Suprapubic skin (tissue), 3 donors: Measurements from ENCODE around the gene ABCA8.

Experiments
- EP300 ChIP-seq: sonication (generic); formaldehyde crosslinking; IDR thresholded peaks from one replicate; pipeline ENCODE4 v1.6.1; 2017; ENCODE audit warnings: antibody characterized with exemption
- POLR2A ChIP-seq, 2 donors: fragments of 450-650 bp; IDR thresholded peaks; one replicate each; pipeline ENCODE4 v1.6.1; 2017; ENCODE audit warnings: antibody characterized with exemption in 2 of 2, mild to moderate bottlenecking in 2 of 2, moderate library complexity in 2 of 2
- TF ChIP-seq, protein P1 (sequence below), 2 donors: fragments of 200-600 bp in 1 of 2; fragments of 450-650 bp in 1 of 2; sonication (generic) in 1 of 2; IDR thresholded peaks; one replicate each; pipeline ENCODE4 v1.5.1; 2016 to 2019; ENCODE audit warnings: antibody characterized with exemption in 2 of 2, mild to moderate bottlenecking in 1 of 2, moderate library complexity in 1 of 2

DNA sequence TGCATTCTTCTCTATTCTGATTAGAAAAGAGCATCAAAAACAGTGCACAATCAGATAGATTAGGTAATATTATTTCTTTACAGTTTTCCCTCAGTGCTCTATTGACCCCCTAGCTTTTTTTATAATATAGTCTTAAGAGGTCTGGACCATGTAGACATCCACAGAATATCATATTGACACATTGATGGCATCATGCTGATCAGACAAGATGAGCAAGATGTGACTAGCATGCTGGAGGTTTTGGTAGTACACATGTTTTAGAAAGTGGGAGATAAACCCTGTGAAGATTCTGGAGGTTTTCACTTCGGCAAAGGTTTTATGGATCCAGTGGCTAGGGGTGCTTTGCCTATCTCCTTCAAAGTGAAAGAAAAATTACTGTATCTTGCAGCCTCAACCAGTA is 2.8 kb upstream of the ABCA8 start:
- TF ChIP-seq, protein P1, sequence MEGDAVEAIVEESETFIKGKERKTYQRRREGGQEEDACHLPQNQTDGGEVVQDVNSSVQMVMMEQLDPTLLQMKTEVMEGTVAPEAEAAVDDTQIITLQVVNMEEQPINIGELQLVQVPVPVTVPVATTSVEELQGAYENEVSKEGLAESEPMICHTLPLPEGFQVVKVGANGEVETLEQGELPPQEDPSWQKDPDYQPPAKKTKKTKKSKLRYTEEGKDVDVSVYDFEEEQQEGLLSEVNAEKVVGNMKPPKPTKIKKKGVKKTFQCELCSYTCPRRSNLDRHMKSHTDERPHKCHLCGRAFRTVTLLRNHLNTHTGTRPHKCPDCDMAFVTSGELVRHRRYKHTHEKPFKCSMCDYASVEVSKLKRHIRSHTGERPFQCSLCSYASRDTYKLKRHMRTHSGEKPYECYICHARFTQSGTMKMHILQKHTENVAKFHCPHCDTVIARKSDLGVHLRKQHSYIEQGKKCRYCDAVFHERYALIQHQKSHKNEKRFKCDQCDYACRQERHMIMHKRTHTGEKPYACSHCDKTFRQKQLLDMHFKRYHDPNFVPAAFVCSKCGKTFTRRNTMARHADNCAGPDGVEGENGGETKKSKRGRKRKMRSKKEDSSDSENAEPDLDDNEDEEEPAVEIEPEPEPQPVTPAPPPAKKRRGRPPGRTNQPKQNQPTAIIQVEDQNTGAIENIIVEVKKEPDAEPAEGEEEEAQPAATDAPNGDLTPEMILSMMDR (IDR thresholded peaks at IDR 0.05), result no peak
- TF ChIP-seq EP300 (no peak), POLR2A (IDR thresholded peaks at IDR 0.05) (no peak)
